IMR-90 (cell line): ENCODE results near the gene GGNBP2.

ENCODE experiments used
- BHLHE40 ChIP-seq: fragments of 150-350 bp; IDR thresholded peaks from 2 replicates; pipeline ENCODE4 v1.6.1; 2016; ENCODE audit warnings: mild to moderate bottlenecking, low read depth, low read length
- FOS ChIP-seq: fragments of 150-350 bp; IDR thresholded peaks from 2 replicates; pipeline ENCODE4 v1.6.1; 2016; ENCODE audit warnings: low read depth, low read length
- MAFK ChIP-seq: IDR thresholded peaks from 2 replicates; pipeline ENCODE4 v1.6.1; 2012; ENCODE audit warnings: low read depth, low read length, improper control_type of control experiment
- MXI1 ChIP-seq: IDR thresholded peaks from 2 replicates; pipeline ENCODE4 v1.6.1; 2012; ENCODE audit warnings: low read depth, mild to moderate bottlenecking, low read length, moderate library complexity, borderline replicate concordance
- NFE2L2 ChIP-seq: fragments of 150-350 bp; IDR thresholded peaks from 2 replicates; pipeline ENCODE4 v1.6.1; 2016; ENCODE audit warnings: low read depth, mild to moderate bottlenecking, low read length
- POLR2A ChIP-seq: IDR thresholded peaks from 2 replicates; pipeline ENCODE4 v1.6.1; 2012; ENCODE audit warnings: mild to moderate bottlenecking, low read depth, low read length
- RAD21 ChIP-seq: IDR thresholded peaks from 2 replicates; pipeline ENCODE4 v1.6.1; 2012; ENCODE audit warnings: low read length, improper control_type of control experiment
- RCOR1 ChIP-seq: IDR thresholded peaks from 2 replicates; pipeline ENCODE4 v1.6.1; 2012; ENCODE audit warnings: mild to moderate bottlenecking, low read length, improper control_type of control experiment; ENCODE audit not compliant: insufficient replicate concordance
- RFX5 ChIP-seq: IDR thresholded peaks from 2 replicates; pipeline ENCODE4 v1.8.0; 2012; ENCODE audit warnings: low read depth, mild to moderate bottlenecking, low read length, moderate library complexity
- SMC3 ChIP-seq: fragments of 150-350 bp; IDR thresholded peaks from 2 replicates; pipeline ENCODE4 v1.6.1; 2016; ENCODE audit warnings: low read depth, mild to moderate bottlenecking, antibody characterized with exemption, low read length, moderate library complexity
- TF ChIP-seq, protein P1 (sequence below): conservative IDR thresholded peaks from 2 replicates; pipeline ENCODE4 v1.5.1; 2012; ENCODE audit warnings: mild to moderate bottlenecking, low read depth, low read length, improper control_type of control experiment
- TF ChIP-seq, protein P2 (sequence below): fragments of 150-350 bp; IDR thresholded peaks from 2 replicates; pipeline ENCODE4 v1.6.1; 2017; ENCODE audit warnings: mild to moderate bottlenecking, antibody characterized with exemption, low read length, low read depth

DNA sequence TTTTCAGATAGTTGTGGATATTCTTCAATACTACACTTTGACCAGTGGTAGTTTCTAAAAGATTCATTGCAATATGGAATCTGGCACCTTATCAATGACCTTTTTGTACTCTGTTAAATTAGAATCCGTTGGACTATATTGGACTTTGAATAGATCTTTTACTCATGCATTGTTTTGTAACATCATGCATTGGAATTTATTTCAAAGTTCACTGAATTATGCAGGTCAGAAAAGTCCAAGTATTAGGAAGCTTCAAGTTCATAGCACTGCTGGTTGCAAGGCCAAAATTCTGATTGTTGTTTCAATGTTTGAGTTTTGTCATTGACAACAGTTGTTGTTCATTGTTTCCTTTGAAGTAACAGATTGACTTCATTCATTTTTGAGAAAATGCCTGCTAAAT lies 39.1 kb downstream of the GGNBP2 start:
- TF ChIP-seq, protein P1, sequence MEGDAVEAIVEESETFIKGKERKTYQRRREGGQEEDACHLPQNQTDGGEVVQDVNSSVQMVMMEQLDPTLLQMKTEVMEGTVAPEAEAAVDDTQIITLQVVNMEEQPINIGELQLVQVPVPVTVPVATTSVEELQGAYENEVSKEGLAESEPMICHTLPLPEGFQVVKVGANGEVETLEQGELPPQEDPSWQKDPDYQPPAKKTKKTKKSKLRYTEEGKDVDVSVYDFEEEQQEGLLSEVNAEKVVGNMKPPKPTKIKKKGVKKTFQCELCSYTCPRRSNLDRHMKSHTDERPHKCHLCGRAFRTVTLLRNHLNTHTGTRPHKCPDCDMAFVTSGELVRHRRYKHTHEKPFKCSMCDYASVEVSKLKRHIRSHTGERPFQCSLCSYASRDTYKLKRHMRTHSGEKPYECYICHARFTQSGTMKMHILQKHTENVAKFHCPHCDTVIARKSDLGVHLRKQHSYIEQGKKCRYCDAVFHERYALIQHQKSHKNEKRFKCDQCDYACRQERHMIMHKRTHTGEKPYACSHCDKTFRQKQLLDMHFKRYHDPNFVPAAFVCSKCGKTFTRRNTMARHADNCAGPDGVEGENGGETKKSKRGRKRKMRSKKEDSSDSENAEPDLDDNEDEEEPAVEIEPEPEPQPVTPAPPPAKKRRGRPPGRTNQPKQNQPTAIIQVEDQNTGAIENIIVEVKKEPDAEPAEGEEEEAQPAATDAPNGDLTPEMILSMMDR = no peak
- TF ChIP-seq RCOR1 (no peak), BHLHE40 (no peak), POLR2A (no peak), MAFK (no peak), SMC3 (no peak), MXI1 (no peak), RFX5 (no peak), FOS (no peak), RAD21 (no peak), NFE2L2 (no peak)
- TF ChIP-seq, protein P2, sequence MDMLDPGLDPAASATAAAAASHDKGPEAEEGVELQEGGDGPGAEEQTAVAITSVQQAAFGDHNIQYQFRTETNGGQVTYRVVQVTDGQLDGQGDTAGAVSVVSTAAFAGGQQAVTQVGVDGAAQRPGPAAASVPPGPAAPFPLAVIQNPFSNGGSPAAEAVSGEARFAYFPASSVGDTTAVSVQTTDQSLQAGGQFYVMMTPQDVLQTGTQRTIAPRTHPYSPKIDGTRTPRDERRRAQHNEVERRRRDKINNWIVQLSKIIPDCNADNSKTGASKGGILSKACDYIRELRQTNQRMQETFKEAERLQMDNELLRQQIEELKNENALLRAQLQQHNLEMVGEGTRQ = no peak
